Prostate gland (tissue), 2 donors: ENCODE data around the gene RSU1. TPM values are rescaled to one million over a fixed set of nuclear protein-coding genes. Genes with fewer than 3 reads are reported as not detected.

Source experiments
- DNase-seq: peaks from one replicate; pipeline ENCODE4 v3.0.0-alpha.2; 2019; ENCODE audit warnings: low spot score
- H3K27ac ChIP-seq, 2 donors: fragments of 200-600 bp; sonication (generic); 2 replicates each; pipeline ENCODE4 v1.5.1; 2017 to 2019
- H3K27me3 ChIP-seq: fragments of 200-600 bp; sonication (generic); replicated peaks from 2 replicates; pipeline ENCODE4 v1.5.1; 2019; ENCODE audit not compliant: insufficient read depth
- H3K36me3 ChIP-seq, 2 donors: fragments of 200-600 bp; sonication (generic); 1 replicate in 1 of 2; 2 replicates in 1 of 2; pipeline versions ENCODE4 v1.5.1 to v1.8.1; 2017 to 2019
- H3K4me1 ChIP-seq: fragments of 200-600 bp; sonication (generic); replicated peaks from 2 replicates; pipeline ENCODE4 v1.5.1; 2019
- H3K4me3 ChIP-seq, 2 donors: fragments of 200-600 bp; sonication (generic); 2 replicates each; pipeline ENCODE4 v1.5.1; 2017 to 2019
- H3K9me3 ChIP-seq: fragments of 200-600 bp; sonication (generic); 2 replicates; pipeline ENCODE4 v1.5.1; 2017
- CTCF ChIP-seq, 4 experiments: fragments of 200-600 bp in 2 of 4; fragments of 450-650 bp in 2 of 4; sonication (generic) in 2 of 4; IDR thresholded peaks; 1 replicate in 3 of 4; 2 replicates in 1 of 4; pipeline ENCODE4 v1.5.1; 2016 to 2019; ENCODE audit warnings: antibody characterized with exemption in 4 of 4, mild to moderate bottlenecking in 2 of 4, moderate library complexity in 2 of 4
- POLR2A ChIP-seq: fragments of 450-650 bp; IDR thresholded peaks from one replicate; pipeline ENCODE4 v1.6.1; 2016; ENCODE audit warnings: antibody characterized with exemption, mild to moderate bottlenecking
- POLR2AphosphoS5 ChIP-seq: sonication (generic); formaldehyde crosslinking; IDR thresholded peaks from one replicate; pipeline ENCODE4 v1.6.1; 2017; ENCODE audit warnings: antibody characterized with exemption
- WGBS: methylation state at CpG from one replicate; pipeline ENCODE4 v1.1.5; 2018; 5-methylcytosine and 5-hydroxymethylcytosine counted together
- intact Hi-C: fragments of 100-400 bp; cut with DNase I; formaldehyde crosslinking; loops from one replicate; pipeline ENCODE4 v1.14.2; 2022
- total RNA-seq, 2 donors: library from RNA; depleted of rRNA; stranded (reverse); fragments of >200 nt; gene quantifications; one replicate each; pipeline ENCODE4 v1.1.0, GENCODE V29; 2016

Gene RSU1
- 10 to 100 TPM; 32.2 to 49.3 TPM for total RNA-seq

GRCh38 chr10:16817125-16818019 lies at the start of gene RSU1:
Gene RSU1 (minus strand): TSS chr10:16817424. CDS start chr10:16817081, 343 bp downstream.
- Histone ChIP-seq H3K4me3 (peak within 1 kb of the TSS; percentile 59 to 72), H3K36me3 (no peaks in the 10 kb centered on the region), H3K9me3 (no peaks in the 10 kb centered on the region), H3K27ac (peak within 1 kb of the TSS; percentile 86 to 88), H3K27me3 (no peaks in the 10 kb centered on the region), H3K4me1 (no peaks in the 10 kb centered on the region)
- 0% methylated on average over 48 of the region's 65 CpGs for WGBS
- peak; percentile 100 for DNase-seq
- intact Hi-C loops: no loop called here
- TF ChIP-seq POLR2A (peak; percentile 68), POLR2AphosphoS5 (peak; percentile 98), CTCF (IDR thresholded peaks at IDR 0.05) (peak in 1 of 4 experiments; percentile 26)

GRCh38 chr10:16866541-16867275 lies 49.5 kb upstream of the RSU1 start:
- DNase-seq: no peak
- no peaks in the 10 kb centered on the region for H3K4me1 ChIP-seq
- H3K9me3 ChIP-seq: no peaks in the 10 kb centered on the region
- H3K36me3 ChIP-seq: no peaks in the 10 kb centered on the region
- no peak overlapping the region for H3K27ac ChIP-seq
- H3K4me3 ChIP-seq: no peak overlapping the region
- H3K27me3 ChIP-seq: no peaks in the 10 kb centered on the region
- intact Hi-C loops: no loop called here
- 60% methylated on average over 7 of the region's 7 CpGs for WGBS
- no peak for TF ChIP-seq CTCF (IDR thresholded peaks at IDR 0.05)
- no peak for TF ChIP-seq POLR2A
- TF ChIP-seq POLR2AphosphoS5: no peak

DNA sequence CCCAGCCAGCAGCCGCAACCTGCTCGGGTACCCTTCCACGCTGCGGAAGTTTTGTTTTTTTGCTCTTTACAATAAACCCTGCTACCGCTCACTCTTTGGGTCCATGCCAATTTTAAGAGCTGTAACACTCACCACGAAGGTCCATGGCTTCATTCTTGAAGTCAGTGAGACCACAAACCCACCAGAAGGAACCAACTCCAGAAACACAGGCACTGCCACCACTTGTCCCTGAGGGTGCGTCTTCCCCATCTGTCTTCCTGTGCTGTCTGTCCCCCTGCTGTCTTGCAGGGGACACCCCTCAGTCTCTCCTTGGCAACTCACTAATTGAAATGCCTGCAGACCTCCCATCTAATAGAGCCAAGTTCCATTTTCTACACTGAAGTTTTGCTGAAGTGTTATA lies 48.5 kb upstream of the RSU1 start:
- Histone ChIP-seq H3K27me3 (no peaks in the 10 kb centered on the region), H3K36me3 (no peaks in the 10 kb centered on the region), H3K4me3 (no peak overlapping the region), H3K4me1 (no peaks in the 10 kb centered on the region), H3K9me3 (no peaks in the 10 kb centered on the region), H3K27ac (no peak overlapping the region)
- DNase-seq: no peak
- 88% methylated on average over 7 of the region's 7 CpGs for WGBS
- intact Hi-C loops: no loop called here
- no peak for TF ChIP-seq POLR2A
- TF ChIP-seq POLR2AphosphoS5: no peak
- no peak for TF ChIP-seq CTCF (IDR thresholded peaks at IDR 0.05)

DNA sequence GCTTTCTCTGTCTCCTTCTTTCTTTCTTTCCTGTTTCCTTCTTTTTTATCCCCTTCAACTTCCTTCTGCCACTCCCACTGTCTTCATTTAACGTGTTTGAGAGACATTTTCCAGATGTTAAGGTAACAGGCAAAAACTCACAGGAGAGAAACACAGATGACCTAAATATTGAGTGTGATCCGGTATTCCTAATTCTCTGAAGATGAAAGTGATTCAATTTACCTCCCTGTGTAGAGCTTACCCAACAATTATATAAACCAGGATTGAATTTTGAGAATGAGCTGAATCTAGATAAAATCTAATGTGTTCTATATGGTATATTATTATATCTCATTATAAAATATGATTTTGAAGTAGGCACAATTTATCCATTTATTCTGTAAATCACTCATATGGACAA lies 46.5 kb upstream of the RSU1 start:
- Histone ChIP-seq H3K27me3 (no peaks in the 10 kb centered on the region), H3K4me1 (no peaks in the 10 kb centered on the region), H3K9me3 (no peaks in the 10 kb centered on the region), H3K4me3 (no peak overlapping the region), H3K36me3 (no peaks in the 10 kb centered on the region), H3K27ac (no peak overlapping the region)
- TF ChIP-seq POLR2A: no peak
- no peak for TF ChIP-seq POLR2AphosphoS5
- no peak for TF ChIP-seq CTCF (IDR thresholded peaks at IDR 0.05)
- WGBS: 86% methylated on average over 2 of the region's 2 CpGs
- intact Hi-C loops: no loop called here
- DNase-seq: no peak
